Measurements from ENCODE around the gene MGA. TPM values are rescaled to one million over a fixed set of nuclear protein-coding genes. Genes with fewer than 3 reads are reported as not detected.
A peak's percentile ranks its signal among the peaks of the same experiment; 100 is the strongest.

MGA gene
- 100 to 1,000 TPM in 1 of 4 donors, 10 to 100 TPM in 3; 53.1 to 107 (median 67.6) TPM for total RNA-seq

- peaks cover 16 to 28% of the 10 kb centered on the region in 2 donors for H3K4me1 ChIP-seq
- H3K27me3 ChIP-seq, result no peaks in the 10 kb centered on the region
- H3K9me3 ChIP-seq, result no peaks in the 10 kb centered on the region
- no peaks in the 10 kb centered on the region for H3K36me3 ChIP-seq
- peak; percentile 87 to 90 for DNase-seq
- H3K27ac ChIP-seq, result peak within 1 kb of the TSS; percentile 20 to 87 (median 49)
- 4 to 6% methylated on average over 30 to 44 of the region's 93 CpGs for WGBS, 2 donors
- intact Hi-C loops (cut with DNase I), result no loop called here
- H3K4me3 ChIP-seq (replicated peaks in 1 of 3), result peak within 1 kb of the TSS; percentile 25 to 49 (median 49)
- TF ChIP-seq POLR2A (IDR thresholded peaks at IDR 0.05) (peak in 1 of 2 donors; percentile 50), CTCF (IDR thresholded peaks at IDR 0.05) (peak in 2 of 6 experiments; percentile 6 to 7)
Observed at GRCh38 chr15:41660235-41661077, at the start of gene MGA. Gene MGA (plus strand): TSS chr15:41660405.

- 25 to 29% methylated on average over 18 of the region's 18 CpGs for WGBS, 2 donors
- no peak for DNase-seq
- Histone ChIP-seq H3K36me3 (no peaks in the 10 kb centered on the region), H3K27ac (peak overlapping the region; percentile 47 to 64 (median 59)), H3K27me3 (no peaks in the 10 kb centered on the region), H3K9me3 (no peaks in the 10 kb centered on the region), H3K4me3 (replicated peaks in 1 of 3) (peak overlapping the region; percentile 35 to 74 (median 60)), H3K4me1 (peaks cover 6 to 10% of the 10 kb centered on the region in 2 donors)
- TF ChIP-seq POLR2A (IDR thresholded peaks at IDR 0.05), result no peak
- no peak for TF ChIP-seq CTCF (IDR thresholded peaks at IDR 0.05)
- intact Hi-C loops (cut with DNase I), result no loop called here
Observed at GRCh38 chr15:41620536-41621199, 39.5 kb upstream of the MGA start.

GRCh38 chr15:41621200-41622193, 38.7 kb upstream of the MGA start:
- no peaks in the 10 kb centered on the region for H3K9me3 ChIP-seq
- TF ChIP-seq CTCF (IDR thresholded peaks at IDR 0.05) (no peak), POLR2A (IDR thresholded peaks at IDR 0.05) (peak in 1 of 2 donors; percentile 19)
- peak overlapping the region; percentile 35 to 74 (median 60) for H3K4me3 ChIP-seq (replicated peaks in 1 of 3)
- peak; percentile 79 to 80 for DNase-seq
- no peaks in the 10 kb centered on the region for H3K27me3 ChIP-seq
- peak overlapping the region; percentile 47 to 64 (median 59) for H3K27ac ChIP-seq
- H3K36me3 ChIP-seq, result no peaks in the 10 kb centered on the region
- WGBS, 2 donors, result 2 to 4% methylated on average over 29 to 40 of the region's 104 CpGs
- H3K4me1 ChIP-seq, result peaks cover 6 to 10% of the 10 kb centered on the region in 2 donors
- intact Hi-C loops (cut with DNase I), result no loop called here

- intact Hi-C loops (cut with DNase I), result no loop called here
- Histone ChIP-seq H3K27me3 (no peaks in the 10 kb centered on the region), H3K27ac (no peak overlapping the region), H3K9me3 (no peaks in the 10 kb centered on the region), H3K36me3 (no peaks in the 10 kb centered on the region), H3K4me3 (replicated peaks in 1 of 3) (no peak overlapping the region), H3K4me1 (peaks cover 6 to 10% of the 10 kb centered on the region in 2 donors)
- 80 to 83% methylated on average over 4 of the region's 4 CpGs for WGBS, 2 donors
- DNase-seq, result no peak
- TF ChIP-seq POLR2A (IDR thresholded peaks at IDR 0.05), result no peak
- TF ChIP-seq CTCF (IDR thresholded peaks at IDR 0.05), result no peak
Observed at GRCh38 chr15:41622901-41623300, 37.3 kb upstream of the MGA start.
